ENCODE data around the gene TAC3. TPM values are rescaled to one million over a fixed set of nuclear protein-coding genes. Genes with fewer than 3 reads are reported as not detected.

Gene TAC3
- total RNA-seq, 1 experiment from 2014 or later, result 3.1 TPM

- no peak overlapping the region for H3K4me3 ChIP-seq (ENCODE audit: low read depth, low read length)
- H3K9me3 Mint-ChIP-seq (ENCODE audit: unreplicated experiment), result no peaks in the 10 kb centered on the region
- H3K36me3 Mint-ChIP-seq (ENCODE audit: insufficient read depth, unreplicated experiment), result no peaks in the 10 kb centered on the region
- peaks cover 14% of the 10 kb centered on the region for H3K4me1 Mint-ChIP-seq (ENCODE audit: low read depth, unreplicated experiment)
- peak in 1 of 2 experiments; percentile 17 for TF ChIP-seq CTCF (IDR thresholded peaks at IDR 0.05; ENCODE audit: insufficient read depth in 1 of 2, low read depth in 1 of 2, low read length in 1 of 2, severe bottlenecking in 1 of 2, unreplicated experiment in 1 of 2)
- H3K27ac Mint-ChIP-seq (ENCODE audit: unreplicated experiment), result no peak overlapping the region
- no TSS peak for BruUV-seq (replicated peaks)
- DNase-seq, result no peak
- ChIA-PET CTCF (no interaction called here), POLR2A (no interaction called here)
- no peaks in the 10 kb centered on the region for H3K9me3 ChIP-seq
- no peaks in the 10 kb centered on the region for H3K36me3 ChIP-seq (ENCODE audit: control insufficient read depth, insufficient read depth, low read length)
- H3K4me3 Mint-ChIP-seq (ENCODE audit: unreplicated experiment), result no peak overlapping the region
- intact Hi-C loops (cut with micrococcal nuclease; ENCODE audit: unreplicated experiment), result no loop called here
- no peaks in the 10 kb centered on the region for H3K27me3 ChIP-seq (replicated peaks; ENCODE audit: control insufficient read depth, insufficient read depth, low read length)
- no peaks in the 10 kb centered on the region for H3K27me3 Mint-ChIP-seq (ENCODE audit: insufficient read depth, unreplicated experiment)
- H3K4me1 ChIP-seq, result peaks cover 7% of the 10 kb centered on the region
These were observed 3.5 kb downstream of the TAC3 start for GRCh38 chr12:57012600-57013465.

GRCh38 chr12:57011438-57012424 lies 4.6 kb downstream of the TAC3 start:
- intact Hi-C loops (cut with micrococcal nuclease; ENCODE audit: unreplicated experiment), result no loop called here
- no peak overlapping the region for H3K4me3 Mint-ChIP-seq (ENCODE audit: unreplicated experiment)

More at GRCh38 chr12:57011438-57012424, 4.6 kb downstream of the TAC3 start:
- Histone ChIP-seq H3K4me1 (peaks cover 10% of the 10 kb centered on the region), H3K4me3 (ENCODE audit: low read depth, low read length) (no peak overlapping the region), H3K9me3 (no peaks in the 10 kb centered on the region), H3K36me3 (ENCODE audit: control insufficient read depth, insufficient read depth, low read length) (no peaks in the 10 kb centered on the region), H3K27me3 (replicated peaks; ENCODE audit: control insufficient read depth, insufficient read depth, low read length) (no peaks in the 10 kb centered on the region)
- H3K36me3 Mint-ChIP-seq (ENCODE audit: insufficient read depth, unreplicated experiment), result no peaks in the 10 kb centered on the region
- ChIA-PET POLR2A (no interaction called here), CTCF (interaction anchor here (0.5 to 1.1 kb wide), 2 partner anchors 100 to 328 kb away, joined by 3 to 7 read pairs; no protein-coding TSS in a partner anchor)
- H3K9me3 Mint-ChIP-seq (ENCODE audit: unreplicated experiment), result no peaks in the 10 kb centered on the region
- no TSS peak for BruUV-seq (replicated peaks)
- DNase-seq, result no peak
- H3K27me3 Mint-ChIP-seq (ENCODE audit: insufficient read depth, unreplicated experiment), result no peaks in the 10 kb centered on the region
- no peak for TF ChIP-seq CTCF (IDR thresholded peaks at IDR 0.05; ENCODE audit: insufficient read depth in 1 of 2, low read depth in 1 of 2, low read length in 1 of 2, severe bottlenecking in 1 of 2, unreplicated experiment in 1 of 2)
- peaks cover 16% of the 10 kb centered on the region for H3K4me1 Mint-ChIP-seq (ENCODE audit: low read depth, unreplicated experiment)
- no peak overlapping the region for H3K27ac Mint-ChIP-seq (ENCODE audit: unreplicated experiment)

Data from Caco-2 (cell line).